CD4-positive, alpha-beta T cell treated with Interleukin-1 beta for 1 hour (primary cell): ENCODE results near the gene ZMIZ2.

ENCODE experiments used
- DNase-seq, 2 donors: peaks; one replicate each; pipeline ENCODE4 v3.0.0-alpha.2; 2020 to 2022

ZMIZ2 gene

DNA sequence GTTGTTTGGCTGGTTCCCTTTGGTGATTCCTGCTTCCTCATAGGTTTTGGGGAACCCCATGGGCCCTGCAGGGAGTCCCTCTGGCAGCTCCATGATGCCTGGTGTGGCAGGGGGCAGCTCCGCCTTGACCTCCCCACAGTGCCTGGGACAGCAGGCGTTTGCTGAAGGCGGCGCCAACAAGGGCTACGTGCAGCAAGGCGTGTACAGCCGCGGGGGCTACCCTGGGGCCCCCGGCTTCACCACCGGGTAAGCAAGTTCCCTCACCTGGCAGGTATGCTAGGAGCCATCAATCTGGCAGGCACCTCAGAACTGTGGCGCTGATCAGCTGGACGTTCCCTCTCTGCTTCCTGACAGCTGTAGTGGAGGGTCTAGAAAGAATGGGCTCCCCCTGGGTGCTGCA, 8.3 kb downstream of the ZMIZ2 start:
- no peak for DNase-seq

DNA sequence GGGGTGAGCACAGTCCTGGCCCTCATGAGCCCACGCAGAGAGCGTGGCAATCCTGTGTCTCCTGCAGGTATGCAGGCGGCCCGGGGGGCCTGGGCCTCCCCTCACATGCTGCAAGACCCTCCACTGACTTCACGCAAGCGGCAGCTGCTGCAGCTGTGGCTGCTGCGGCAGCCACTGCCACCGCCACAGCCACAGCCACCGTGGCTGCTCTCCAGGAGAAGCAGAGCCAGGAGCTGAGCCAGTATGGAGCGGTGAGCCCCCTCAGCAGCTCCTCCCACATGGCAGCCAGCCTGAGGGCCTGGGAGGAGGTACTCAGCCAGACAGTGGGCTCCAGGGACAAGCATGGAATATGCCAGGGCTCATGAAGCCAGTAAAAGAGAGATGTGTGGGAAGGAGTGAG, 8.7 kb downstream of the ZMIZ2 start:
- DNase-seq, result no peak

DNA sequence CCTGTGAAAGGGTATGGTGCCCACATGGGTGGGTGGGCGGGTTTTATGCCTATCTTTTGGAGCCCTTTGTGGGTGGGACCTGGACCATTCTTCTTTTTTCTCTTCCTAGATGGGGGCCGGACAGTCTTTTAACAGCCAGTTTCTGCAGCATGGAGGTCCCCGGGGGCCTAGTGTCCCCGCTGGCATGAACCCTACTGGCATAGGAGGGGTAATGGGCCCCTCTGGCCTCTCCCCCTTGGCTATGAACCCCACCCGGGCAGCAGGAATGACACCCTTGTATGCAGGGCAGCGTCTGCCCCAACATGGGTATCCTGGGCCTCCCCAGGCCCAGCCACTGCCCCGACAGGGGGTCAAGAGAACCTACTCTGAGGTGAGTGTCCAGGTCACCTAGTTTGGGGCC, 9.1 kb downstream of the ZMIZ2 start:
- no peak for DNase-seq

DNA sequence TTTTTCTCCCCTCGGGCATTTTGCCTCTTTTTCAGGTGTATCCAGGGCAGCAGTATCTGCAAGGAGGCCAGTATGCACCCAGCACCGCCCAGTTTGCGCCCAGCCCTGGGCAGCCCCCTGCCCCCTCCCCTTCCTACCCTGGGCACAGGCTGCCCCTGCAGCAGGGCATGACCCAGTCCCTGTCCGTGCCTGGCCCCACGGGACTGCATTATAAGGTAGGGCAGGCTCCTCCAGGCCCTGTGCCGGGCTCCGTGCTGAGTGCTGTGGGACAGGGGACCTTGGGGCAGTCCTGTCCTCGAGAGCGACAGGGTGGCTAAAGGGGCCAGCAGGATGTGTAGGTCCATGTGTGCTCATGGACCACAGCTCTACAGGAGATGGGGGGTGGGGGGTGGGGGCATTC, 10.6 kb downstream of the ZMIZ2 start:
- DNase-seq, result no peak

DNA sequence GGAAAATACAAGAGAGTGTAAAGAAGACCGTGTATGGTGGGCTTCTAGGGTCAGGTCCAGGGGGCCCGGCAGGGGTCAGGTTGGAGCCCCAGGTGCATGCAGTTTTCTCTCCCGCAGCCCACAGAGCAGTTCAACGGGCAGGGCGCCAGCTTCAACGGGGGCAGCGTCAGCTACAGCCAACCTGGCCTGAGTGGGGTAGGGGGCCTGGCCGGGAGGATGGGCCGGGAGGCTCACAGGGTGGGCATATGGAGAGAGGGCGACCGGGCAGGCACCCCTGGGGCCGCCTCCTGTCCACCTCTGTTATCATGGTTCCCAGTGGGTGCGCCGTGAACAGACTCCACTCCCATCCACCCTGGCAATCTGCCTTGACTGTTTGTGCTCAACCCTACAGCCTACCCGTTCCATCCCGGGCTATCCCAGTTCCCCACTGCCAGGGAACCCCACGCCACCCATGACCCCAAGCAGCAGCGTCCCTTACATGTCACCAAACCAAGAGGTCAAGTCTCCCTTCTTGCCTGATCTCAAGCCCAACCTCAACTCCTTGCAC, 11.5 kb downstream of the ZMIZ2 start:
- DNase-seq, result no peak

DNA sequence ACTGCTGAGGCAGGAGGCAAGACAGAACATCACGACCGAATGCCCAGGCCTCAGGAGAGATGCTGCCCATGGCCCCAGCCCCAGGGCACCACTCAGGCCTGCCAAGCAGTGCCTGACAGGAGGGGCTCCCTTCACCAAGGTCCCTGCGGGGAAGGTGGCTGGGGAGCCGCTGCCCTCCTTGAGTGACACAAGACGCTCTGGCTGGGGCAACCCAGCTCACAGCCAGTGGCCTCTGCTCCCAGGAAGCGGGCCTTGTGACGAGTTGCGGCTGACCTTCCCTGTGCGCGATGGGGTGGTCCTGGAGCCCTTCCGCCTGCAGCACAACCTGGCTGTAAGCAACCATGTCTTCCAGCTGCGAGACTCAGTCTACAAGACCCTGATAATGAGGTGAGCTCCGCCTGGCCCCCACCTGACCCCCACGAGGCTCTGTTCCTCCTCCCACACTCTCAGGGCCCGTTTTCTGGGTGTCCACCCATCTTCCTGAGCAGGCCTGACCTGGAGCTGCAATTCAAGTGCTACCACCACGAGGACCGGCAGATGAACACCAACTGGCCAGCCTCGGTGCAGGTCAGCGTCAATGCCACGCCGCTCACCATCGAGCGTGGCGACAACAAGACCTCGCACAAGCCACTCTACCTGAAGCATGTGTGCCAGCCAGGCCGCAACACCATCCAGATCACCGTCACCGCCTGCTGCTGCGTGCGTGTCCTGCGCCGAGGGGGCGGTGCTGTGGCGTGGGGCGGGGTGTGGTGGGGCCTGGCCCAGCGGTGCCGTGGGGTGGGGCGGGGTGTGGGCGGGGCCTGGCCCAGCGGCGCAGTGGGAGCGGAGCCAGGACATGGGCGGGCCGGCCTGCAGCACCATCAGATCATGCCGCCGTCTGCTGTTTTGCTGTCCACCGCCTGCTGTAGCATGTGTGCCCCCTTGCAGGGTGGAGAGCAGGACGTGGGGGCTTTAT, 12.8 kb downstream of the ZMIZ2 start:
- DNase-seq, result no peak

DNA sequence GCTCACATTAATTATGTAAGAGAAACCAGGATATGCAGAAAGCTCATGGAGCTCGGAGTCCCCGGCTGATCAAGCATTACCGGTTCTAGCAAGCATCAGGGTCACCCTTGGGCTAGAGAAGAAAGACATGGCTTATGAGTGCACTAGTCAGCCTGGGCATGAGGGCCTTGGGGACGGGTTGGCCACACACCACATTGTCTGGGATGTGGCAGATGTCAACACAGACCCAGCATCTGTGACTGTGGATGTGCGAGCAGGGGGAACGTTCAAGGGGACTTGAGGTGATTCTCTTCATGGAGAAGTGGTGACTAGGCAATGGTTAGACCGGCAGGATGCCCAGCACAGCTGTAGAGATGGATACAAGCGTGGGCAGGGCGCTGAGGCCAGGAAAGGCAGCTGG, 13.7 kb downstream of the ZMIZ2 start:
- no peak for DNase-seq

DNA sequence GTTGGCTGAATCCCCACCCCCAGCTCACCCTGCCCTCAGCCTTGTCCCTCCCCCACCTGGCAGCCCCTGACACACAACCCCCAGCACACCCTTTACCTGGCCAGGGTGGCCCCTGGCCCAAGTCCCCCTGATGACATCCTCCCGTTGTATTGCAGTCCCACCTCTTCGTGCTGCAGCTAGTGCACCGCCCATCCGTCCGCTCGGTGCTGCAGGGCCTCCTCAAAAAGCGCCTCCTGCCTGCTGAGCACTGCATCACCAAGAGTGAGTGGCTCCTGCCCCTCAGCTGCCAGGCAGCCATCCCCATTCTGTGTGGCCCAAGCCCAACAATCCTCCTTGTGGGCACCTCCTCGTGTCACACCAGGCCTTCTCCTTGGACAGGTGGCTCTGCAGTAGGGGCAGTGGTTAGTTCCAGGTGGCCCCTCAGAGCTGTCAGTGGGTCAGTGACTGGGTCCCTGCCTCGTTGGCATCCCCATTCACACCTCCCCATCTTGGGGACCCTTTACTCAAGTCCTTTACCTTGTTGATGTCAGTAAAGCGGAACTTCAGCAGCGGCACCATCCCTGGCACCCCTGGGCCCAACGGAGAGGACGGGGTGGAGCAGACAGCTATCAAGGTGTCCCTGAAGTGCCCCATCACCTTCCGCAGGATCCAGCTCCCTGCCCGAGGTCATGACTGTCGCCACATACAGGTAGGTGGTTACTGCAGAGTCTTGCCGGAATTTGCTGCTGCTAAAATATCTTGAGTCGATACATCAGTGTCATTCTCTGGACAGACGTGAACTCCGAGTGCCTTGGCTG, 14.3 kb downstream of the ZMIZ2 start:
- no peak for DNase-seq

DNA sequence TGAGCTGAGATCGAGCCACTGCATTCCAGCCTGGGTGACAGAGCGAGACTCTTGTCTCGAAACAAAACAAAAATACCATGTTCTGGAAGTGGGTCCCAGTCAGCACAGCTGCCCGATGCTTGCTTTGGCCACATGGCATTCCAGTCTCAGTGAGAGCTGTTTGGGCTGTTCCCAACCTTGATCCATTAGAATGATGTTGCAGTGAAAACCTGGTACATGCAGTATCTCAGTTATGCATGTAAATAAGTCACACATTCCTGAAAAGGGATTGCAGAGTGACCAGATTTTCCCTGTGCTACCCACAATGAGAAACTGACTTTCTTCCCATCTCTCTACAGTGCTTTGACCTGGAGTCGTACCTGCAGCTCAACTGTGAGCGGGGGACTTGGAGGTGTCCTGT, 15.4 kb downstream of the ZMIZ2 start:
- no peak for DNase-seq

DNA sequence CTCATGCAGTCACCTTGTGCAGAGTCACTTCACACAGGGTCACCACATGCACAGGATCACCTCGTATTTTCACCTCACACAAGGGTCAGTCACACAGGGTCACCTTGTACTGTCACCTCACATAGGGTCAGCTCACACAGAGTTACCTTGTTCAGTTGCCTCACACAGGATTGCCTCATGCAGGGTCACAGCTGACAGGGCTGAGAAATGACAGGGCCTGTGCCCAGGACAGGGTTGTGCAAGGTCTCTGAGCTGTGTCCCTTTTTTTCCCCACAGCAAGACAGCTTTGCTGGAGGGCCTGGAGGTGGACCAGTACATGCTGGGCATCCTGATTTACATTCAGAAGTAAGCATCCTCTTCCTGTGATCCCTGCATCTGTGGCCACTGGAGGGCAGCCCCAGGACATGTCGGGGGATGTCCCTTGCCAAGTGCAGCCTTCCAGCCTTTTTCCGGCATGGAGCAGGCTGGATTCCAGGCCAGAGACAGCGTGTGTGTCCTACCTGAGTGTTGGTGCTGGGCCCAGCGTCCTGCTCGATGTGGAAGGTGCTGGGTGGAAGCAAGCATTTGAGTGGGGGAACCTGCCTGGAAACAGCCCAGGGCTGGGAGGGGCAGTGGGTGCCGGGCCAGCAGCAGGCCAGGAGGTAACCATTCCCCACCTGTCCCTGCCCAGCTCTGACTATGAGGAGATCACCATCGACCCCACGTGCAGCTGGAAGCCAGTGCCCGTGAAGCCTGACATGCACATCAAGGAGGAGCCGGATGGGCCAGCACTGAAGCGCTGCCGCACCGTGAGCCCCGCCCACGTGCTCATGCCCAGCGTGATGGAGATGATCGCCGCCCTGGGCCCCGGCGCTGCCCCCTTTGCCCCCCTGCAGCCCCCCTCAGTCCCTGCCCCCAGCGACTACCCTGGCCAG, 16.3 kb downstream of the ZMIZ2 start:
- DNase-seq, result no peak

DNA sequence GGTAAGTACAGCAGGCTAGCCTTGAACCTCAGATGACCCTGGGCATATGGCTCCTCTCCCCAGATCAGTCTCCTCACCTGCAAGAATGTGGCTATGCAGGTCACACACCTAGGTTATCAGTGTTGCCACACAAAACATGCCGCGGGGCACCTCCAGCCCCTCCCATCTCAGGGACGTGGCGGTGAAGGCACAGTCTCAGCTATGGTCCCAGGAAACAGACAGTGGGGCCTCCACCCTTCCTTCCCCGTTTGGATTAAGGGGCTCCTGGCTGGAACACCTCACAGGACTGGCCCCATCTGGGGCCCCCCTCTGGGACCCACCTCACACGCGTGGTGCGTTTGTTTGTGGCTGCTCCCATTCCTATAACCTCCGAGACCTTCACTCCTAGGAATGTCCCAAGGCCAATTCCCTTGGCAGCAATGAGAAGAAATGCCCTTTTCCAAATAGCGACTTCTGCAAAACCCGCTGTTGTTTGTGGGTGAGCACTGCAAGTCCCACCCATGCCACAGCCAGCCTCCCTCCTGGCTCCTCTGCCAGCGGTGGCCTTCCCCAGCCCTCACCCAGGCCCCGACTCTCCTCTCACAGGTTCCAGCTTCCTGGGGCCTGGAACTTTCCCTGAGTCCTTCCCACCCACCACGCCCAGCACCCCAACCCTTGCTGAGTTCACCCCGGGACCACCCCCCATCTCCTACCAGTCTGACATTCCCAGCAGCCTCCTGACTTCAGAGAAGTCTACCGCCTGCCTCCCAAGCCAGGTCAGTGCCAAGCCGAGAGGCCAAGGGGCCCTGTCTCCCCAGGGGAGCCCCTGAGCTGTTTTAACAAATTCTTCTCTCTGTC, 17.1 kb downstream of the ZMIZ2 start:
- DNase-seq, result no peak

DNA sequence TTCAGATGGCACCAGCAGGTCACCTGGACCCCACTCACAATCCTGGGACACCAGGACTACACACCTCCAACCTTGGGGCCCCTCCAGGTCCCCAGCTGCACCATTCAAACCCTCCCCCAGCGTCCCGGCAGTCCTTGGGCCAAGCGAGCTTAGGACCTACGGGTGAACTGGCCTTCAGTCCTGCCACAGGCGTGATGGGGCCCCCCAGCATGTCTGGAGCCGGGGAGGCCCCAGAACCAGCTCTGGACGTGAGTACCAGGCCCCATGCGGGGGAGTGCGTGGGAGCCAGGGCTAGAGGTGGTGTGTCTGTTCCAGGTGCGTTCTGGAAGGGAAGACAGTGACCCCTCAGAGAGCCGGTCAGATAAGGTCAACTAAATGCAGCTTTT, 17.8 kb downstream of the ZMIZ2 start:
- DNase-seq, result no peak

DNA sequence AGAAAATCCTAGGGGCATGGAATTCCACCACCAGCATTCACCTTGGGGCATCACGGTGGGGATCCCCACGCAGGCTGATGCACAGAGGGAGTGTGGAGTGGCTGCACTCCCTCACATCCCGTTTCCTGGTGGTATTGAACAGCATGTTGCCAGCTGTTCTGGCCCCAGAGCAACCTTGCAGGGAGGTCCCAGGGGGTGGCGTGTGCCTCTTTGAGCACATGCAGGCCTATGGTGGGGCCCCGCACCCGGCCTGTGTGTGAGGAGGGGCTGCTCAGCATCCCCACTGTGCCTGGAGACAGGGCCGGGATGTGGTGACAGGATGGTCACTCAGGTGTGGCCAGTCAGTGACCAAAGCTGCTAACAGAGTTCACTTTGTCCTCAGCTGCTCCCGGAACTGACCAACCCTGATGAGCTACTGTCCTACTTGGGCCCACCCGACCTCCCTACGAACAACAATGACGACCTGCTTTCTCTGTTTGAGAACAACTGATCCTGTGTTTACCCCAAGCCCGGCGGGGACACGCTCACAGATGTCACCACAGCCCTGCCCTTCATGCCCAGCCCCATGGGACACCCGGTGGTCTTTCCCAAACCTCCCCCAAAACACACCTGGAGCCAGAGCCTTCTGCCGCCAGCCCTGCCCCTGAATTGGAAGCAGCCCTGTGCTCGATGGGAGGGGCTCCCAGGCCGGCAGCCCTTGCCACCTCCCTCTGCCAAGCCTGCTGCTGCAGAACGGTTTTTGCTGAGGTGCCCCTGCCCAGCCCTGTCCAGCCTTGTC, 18.7 kb downstream of the ZMIZ2 start:
- no peak for DNase-seq

DNA sequence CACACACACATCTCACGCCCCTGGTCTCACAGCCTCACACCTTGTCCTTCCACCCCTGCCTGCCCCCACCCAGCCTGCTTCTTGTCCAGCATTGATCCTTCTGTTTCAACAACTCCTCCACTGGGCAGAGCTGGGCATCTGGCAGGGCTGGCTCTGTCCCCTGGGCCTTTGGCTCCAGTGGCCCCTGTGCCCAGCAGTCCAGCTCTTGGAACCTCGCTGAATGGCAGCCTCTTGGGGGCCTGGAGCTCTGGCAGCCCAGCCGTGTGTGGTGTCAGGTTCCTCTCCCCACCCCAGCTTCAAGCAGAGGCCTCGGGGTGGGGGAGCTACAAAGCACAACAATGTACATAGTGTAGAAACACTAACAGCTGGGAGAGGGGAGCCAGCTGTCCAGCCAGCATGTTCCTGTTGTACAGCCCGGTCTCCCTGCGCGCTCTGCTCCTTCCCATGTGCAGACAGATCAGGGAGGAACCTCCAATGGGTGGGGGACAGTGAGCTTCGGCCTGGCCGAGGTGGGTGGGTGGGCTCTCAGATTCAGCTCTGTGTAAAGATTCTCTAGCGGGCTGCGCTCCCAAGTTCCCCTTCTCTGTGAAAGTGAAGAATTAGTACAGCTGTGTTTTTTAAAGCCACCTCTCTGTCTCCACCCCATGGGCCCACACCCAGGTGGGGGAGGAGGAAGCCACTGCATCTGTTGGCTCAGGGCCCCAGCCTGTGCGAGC, 19.4 kb downstream of the ZMIZ2 start:
- peak; percentile 37 to 51 for DNase-seq

DNA sequence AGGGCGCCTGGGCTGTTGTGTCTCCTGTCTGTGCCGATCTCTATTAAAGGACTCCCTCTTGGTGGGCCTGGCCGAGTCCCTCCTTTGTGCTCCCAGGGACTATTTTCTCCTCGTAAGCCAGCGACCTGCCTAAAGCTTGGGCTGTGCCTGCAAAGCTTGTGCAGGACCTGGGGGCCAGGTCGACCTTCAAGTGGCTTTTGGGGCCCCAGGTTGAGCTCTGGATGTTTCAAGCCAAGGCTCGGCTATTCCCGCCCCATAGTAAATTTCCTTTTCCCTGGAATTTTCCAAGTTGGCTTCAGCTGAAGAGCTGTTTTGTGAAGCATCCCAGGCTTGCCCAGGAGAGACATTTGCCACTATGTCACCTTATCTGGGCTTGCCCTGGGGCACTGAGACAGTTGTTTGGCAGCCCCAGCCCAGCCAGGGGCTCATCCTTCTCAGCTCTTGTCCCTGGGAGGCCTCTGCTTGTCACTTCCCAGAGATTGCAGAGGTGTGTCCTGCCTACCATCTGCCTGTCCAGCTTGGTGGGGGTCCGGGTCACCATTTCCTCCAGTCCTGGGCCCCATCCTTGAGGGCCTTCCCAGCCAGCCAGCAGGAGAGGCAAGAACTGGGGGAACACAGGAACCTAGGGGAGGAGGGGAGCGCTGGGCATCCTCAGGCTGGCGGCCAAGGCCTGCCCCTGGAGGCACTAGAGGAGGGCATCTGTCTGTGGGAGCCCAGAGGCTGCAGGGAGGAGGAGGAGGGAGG, 20.2 kb downstream of the ZMIZ2 start:
- DNase-seq, result no peak

DNA sequence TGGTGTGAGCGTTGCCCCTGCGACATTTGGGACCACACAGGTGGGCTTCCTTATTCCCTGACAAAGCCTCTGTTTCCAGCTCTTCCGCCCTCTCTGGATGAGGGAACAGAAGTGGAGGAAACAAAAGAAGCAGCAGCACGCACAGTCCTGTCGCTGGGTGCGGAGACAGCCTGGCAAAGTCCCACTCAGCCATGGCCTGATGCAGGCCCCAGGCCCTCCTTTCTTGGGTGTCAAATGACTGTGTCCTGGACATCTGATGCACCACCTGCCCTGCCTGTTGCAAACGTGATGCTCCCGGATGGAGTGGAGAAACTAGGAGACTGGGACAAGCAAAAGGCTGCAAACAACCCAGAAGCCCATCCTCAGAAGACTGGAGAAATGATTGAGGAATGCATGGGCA, 20.7 kb downstream of the ZMIZ2 start:
- no peak for DNase-seq

DNA sequence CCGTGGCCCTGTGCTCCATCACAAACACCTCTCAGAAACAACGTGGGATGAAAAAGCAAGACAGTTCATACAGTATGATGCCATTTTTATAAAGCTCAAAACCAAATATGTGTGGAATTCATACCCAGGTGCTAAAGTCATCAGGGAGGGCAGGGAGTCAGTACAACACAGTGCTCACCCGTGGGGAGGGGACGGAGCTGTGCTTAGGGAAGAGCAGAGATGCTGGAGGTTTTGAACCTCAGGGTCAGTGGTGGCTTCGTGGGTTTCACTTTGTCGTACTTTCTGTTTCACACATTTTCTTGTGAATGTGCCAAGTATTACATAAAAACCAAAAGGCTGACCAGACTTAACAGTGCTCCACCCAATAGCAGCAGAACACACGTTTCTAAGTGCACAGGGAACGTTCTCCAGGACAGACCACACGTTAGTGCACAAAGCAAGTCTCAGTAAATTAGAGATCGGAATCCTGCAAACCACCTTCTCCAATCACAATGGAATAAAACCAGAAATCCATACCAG, 21.2 kb downstream of the ZMIZ2 start:
- peak; percentile 27 to 44 for DNase-seq

DNA sequence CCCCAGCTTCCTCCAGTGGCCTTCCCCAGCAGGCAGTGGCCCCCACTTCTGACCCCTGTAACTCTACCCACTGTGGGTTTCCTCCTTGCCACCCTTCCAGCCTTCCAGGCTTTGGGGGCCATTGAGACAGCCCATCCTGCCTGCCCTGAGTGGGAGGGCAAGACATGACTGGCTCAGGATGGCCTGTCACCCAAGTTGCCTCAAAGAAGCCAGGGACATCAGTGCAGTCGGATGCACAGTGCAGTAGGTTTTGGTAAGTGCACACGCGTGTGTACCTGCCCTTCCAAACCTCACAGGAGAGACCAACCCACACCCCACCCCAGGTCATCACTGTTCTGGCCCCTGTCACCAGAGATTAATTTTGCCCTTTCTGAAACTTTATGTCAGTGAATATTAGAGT, 22.7 kb downstream of the ZMIZ2 start:
- no peak for DNase-seq

DNA sequence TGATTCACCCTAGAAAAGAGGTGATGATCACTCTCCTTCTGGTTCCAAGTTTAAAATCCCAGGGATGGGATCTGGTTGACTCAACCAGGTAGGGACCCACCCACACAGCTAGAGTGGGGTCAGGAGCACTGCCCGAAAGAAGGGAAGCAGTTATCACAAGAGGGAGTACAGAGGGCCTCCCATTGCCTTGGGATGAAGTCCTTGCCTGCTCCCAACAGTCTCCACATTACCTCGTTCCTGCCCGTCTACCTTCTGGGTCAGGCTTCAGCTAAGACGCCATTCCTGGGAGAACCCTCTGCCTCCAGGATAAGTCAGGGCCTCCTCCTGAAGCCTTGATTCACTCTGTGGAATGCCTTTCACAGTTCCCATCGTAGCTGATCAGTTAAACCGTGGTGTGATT, 23.8 kb downstream of the ZMIZ2 start:
- no peak for DNase-seq
